ENCODE data around the gene RFX4.

RFX4 gene

GRCh38 chr12:106582641-106583230 lies at the start of gene RFX4:
Gene RFX4, plus strand, starts transcription at chr12:106583004. Its CDS starts 317 bp downstream, at chr12:106583321.
- no peak for DNase-seq (ENCODE audit: low read depth in 2 of 2)

- DNase-seq (ENCODE audit: low read depth in 2 of 2) = no peak
Measured at GRCh38 chr12:106541201-106541600, 41.6 kb upstream of the RFX4 start.

- no peak for DNase-seq (ENCODE audit: low read depth in 2 of 2)
Measured at GRCh38 chr12:106551410-106551809, 31.4 kb upstream of the RFX4 start.

DNA sequence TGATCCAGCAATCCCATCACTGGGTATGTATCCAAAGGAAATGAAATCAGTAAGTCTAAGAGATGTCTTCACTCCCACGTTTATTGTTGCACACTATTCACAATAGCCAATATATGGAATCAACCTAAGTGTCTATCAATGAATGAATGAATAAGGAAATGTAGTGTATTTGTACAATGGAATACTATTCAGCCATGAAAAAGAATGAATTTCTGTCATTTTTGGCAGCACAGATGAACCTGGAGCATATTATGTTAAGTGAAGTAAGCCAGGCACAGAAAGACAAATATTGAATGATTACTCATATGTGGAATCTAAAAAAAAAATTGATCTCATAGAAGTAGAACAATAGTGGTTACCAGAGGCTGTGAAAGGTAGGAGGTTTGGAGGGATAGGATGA lies 30.6 kb upstream of the RFX4 start:
- DNase-seq (ENCODE audit: low read depth in 2 of 2) = no peak

DNA sequence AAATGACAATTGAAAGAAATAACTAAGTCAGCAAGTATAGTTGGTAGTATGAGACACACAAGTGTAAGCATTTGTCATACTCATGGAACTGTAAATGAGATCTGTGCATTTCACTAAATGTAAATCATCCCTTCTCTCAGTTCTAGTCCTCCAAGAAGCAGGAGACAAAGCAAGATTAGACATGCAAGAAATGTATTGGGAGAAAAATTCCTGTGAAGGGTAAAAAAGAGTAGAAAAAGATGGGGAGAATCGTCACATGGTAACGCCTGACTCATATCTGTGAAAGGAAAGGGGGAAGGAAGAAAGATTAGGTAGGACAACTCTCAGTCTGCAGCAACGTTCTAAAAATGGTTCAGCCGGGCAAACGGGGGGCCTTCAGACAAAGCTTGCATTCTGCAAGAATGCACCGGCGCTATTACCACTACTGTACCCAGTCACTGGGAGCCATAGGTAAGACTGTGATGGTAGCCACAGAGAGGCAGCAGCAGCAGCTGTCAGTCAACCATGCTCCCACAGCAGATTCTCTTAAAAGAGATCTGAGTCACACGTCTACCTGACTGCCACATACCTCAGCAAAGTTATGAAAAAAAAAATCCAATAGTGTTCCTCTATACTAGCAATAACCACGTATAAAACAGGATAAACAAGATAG lies 18.0 kb upstream of the RFX4 start:
- no peak for DNase-seq (ENCODE audit: low read depth in 2 of 2)

DNA sequence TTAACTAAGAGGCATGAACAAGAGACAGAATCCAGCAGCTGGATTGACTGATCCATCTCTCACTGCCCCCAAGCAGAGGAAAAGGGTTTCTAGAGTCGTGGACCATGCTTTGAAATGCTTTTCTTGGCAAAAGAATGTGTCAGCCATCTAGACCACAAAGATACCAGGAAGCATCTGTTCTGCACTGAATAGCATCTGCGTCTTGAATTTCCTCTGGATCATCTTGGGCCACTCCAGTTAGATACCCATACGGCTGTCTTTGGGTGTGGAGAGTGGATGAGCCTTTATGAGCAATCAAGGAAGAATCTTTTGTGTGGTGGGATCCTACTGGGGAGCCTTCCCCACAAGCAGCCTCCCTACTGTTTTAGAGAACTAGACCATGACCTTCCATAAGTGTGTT lies 16.0 kb upstream of the RFX4 start:
- no peak for DNase-seq (ENCODE audit: low read depth in 2 of 2)

DNA sequence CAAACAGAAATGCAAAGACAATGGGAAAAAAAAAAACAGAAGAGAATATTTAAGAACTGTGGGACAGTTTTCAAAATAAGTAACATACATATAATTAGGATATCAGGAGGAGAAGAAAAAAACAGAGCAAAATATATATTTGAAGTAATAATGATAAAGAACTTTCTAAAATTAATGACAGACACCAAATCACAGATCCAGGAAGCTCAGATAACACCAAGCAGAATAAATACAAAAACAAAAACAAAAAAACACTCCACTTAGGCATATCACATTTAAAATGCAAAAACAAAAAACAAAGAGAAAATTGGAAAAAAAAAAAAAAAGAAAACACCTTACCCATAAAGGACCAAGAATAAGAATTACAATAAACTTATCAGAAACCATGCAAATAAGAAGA lies 9.6 kb upstream of the RFX4 start:
- DNase-seq (ENCODE audit: low read depth in 2 of 2) = no peak

GRCh38 chr12:106576848-106577247 lies 6.0 kb upstream of the RFX4 start:
- no peak for DNase-seq (ENCODE audit: low read depth in 2 of 2)

DNA sequence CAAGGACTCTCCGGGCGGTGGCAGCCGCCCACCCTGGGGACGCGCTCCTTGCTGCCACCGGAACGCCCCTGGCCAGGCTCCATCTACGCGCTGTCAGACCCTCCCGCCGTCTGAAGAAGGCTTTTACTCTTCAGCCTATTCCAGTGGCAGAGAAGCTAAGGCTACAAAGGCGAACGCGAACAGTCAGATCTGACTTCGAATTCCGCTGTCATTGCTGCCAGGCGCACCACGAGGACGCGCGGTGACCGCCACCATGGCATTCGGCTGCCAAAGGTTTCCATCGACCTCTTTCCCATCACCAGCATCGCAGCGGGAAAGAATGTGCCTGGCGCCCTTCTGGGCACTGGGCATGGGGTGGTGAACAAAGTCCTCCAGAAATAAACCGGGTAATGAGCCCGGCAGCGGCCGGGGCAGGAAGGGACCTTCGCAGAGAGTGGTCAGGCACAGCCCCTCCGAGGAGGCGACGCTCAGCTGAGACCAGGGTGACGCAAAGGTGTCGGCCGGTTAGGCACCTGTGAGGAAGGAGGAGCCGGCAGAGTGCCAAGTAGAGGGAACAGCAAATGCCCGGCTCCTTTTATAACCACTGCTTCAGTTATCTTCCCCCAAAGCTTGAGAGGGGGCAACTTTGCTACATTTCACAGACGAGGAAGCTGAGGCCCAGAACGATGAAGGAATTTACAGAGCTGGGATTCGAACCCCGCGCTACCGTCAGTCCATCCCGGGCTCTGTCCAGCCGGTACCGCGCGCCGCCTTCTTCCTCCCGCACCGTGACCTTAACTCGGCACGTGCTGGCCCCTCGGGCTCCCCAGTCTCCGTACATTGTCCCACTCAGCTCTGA lies 1.9 kb upstream of the RFX4 start:
- DNase-seq (ENCODE audit: low read depth in 2 of 2) = no peak

DNA sequence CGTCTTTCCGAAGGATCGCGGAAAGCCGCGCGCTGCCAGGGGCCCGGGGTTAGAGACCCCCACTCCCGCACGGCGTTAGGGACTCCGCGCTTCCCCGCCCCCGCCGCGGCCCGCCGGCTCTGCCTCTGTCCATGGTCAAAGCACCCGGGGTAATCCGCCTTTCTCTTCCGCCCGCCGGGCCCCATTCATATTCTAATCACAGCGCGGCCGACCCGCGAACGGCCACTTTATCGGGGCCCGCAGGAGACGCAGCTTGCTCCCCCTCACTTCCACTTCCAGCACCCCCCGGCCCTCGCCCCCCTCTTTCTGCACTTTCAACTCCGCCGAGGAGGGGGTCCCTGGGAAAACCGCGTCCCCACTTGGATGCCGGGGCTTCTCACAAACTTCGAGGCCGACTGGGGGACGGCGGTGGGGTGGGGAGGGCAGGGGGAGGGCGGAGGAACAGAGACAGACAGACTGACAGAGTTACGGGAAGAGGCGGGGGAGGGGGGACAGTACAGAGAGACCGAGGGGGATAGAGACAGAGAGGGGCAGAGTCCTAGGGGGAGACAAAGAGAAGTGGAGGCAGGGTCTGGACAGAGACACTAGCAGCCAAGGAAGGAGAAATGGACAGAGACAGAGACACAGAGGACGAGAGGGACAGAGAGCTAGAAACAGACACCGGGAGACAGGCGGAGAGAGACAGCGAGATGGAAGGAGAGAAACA lies 1.1 kb upstream of the RFX4 start:
- no peak for DNase-seq (ENCODE audit: low read depth in 2 of 2)

- no peak for DNase-seq (ENCODE audit: low read depth in 2 of 2)
Measured at GRCh38 chr12:106582249-106582591, 584 bp upstream of the RFX4 start.

DNA sequence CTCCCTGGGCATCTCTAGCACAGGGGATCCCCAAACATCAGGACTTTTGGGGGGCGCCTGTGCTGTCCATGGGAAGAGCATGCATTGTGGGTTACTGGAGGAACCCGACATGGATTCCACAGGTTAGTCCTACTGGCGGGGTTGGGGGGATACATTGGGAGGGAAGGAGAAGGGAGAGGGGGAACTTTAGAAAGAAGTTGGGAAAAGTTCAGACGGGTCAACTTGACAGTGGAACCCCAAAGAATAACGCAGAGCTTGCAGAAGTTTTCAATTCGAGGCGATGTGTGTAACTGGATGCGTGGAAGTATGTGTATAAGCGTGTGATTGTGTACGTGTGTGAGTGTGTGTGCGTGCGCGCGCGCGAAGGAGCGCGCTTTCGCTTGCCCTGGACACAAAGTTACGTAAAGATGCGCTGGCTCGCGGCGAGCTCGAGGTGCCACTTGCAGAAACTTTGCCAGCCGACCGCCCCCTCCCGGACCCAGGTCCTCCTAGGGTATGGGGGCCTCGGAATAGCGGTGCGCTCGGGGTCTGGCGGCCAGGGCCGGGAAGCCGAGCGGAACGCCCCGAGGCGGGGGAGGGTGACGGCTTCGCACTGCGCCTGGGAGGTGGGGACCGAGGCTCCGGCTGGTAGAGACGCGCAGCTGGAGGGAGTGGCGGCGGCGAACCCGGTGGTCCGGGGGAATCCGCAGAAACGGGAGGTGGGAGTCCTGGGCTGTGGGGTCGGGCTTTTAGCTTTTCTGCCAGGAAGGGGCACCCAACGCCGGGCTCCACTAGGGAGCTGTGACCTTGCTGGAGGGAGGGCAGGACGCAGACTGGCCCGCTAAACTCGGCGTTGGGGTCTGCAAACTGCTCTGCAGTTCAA lies 669 bp downstream of the RFX4 start:
- no peak for DNase-seq (ENCODE audit: low read depth in 2 of 2)

DNA sequence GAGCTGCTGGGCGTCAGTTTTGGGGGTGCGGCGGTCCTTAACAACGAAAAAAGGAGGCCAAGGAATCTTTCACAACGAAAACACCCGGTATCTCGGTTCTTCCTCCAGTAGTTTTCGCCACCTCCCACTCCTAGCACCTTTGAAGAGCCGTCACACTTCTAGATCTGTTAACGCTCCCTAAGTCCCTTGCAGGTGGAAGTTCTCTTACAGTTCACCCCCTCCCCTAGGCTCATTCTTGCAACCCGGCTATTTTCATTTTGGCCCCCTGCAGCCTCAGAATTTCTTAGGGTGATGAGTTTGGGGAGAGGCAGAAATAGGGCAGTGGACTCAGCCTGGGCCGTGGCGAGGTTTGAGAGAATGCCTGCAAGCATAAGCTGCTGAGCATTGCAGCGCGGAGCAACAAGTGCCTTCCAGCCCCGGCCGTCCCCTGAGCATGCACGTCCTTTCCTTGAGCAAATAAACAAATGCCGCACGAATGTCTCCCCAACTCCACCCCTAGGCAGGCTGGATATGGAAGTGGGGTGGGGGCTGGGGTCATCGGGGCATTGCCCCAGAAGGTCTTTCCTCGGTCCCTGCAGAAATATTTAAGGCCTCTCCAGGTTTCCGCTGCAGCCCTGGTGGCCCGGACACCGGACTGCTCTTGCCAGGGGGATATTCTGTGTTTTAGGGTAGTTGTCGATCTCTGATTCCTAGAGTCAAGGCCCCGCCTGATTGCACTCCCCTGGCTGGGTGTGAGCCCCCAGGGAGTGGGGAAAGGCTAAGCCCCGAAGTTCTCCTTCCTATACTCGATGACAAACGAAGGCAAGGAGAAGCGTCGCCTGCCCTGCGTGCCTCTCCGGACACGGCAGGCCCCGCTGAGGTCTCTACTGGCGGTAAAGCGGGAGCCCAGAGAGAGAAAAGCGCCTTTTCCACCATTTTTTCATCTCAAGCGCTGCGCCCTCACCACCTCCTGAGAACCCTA lies 1.6 kb downstream of the RFX4 start:
- DNase-seq (ENCODE audit: low read depth in 2 of 2) = no peak

GRCh38 chr12:106585105-106585520 lies 2.3 kb downstream of the RFX4 start:
- no peak for DNase-seq (ENCODE audit: low read depth in 2 of 2)

DNA sequence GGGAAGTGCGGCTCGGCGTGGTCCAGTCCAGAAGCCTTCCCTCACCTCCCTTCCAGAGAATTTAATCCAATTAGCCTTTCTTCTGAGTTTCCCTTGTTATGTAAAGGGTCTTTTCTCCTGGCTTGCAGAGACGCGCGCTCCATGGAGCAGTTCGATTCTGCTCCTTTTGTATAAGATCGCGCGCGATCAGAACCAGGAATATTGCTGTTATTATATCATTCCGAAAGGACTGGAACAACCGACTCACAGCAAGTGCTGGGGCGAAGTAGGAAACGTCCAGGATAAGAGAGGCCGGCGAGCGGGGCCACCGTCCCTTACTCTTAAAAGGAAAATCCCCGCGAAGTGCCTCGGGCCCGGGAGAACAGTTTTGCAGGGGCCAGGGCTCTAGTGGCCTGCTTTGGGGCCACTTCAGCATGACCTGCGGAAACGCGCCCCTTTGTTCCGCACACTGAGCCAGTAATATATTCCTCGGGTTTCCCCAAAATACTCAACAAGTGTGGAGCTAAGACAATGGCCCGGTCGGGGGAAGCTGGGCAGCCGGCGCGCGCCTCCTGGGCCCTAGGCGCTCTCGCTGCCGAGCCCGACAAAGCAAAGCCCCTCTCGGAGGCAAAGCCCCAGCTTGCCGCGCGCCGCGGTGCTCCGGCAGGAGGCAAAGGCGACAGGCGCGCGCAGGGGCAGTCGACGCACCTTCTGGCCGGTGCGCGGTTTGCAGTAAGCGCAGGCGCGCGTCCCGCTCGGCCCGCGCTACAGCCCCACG lies 2.9 kb downstream of the RFX4 start:
- no peak for DNase-seq (ENCODE audit: low read depth in 2 of 2)

- DNase-seq (ENCODE audit: low read depth in 2 of 2) = no peak
Measured at GRCh38 chr12:106586278-106586802, 3.5 kb downstream of the RFX4 start.

DNA sequence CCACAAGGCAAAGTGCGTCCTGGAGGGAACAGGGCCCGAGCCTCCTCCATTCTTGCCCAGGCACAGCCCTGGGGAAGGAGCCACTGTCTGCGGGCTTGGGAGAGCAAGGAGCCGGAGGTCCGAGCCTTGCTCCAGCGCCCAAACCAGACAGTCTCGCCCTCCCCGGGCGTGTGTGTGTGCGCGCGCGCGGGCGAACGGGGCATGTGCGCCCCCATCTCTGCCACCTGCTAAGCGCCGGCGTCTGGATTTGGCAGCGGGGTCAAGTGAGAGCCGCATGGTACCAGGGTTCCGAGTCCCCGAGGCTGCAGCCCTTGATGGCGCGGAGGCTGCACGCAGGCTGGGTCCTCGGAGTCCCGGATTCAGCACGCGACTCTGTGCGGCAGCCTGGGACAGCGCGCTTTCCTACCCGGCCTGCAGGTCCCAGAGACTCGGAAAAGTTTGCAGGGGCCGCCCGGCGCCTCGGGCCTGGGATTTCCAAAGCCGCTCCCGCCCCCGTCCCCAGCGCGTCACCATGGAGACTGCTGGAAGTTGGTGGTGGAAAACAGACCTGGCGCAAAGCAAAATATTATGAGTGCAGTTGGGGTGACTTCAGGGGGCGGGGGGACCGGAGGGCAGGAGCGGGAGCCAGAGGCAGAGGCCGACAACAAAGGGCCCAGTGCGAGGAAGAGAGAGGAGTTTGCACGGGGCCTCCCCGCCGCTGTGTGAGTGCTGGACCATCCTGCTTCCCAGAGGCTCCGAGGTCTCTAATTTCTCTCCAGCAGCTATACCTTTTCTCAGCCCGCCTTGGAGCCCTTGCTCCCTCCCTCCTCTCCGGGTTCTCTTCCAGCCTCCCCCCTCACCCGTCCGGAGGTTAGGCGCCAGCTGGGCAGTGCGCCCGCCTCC lies 4.2 kb downstream of the RFX4 start:
- no peak for DNase-seq (ENCODE audit: low read depth in 2 of 2)

- no peak for DNase-seq (ENCODE audit: low read depth in 2 of 2)
Measured at GRCh38 chr12:106588771-106589170, 6.0 kb downstream of the RFX4 start.
